A673 (cell line): ENCODE results near the gene BAIAP2L1. TPM values are rescaled to one million over a fixed set of nuclear protein-coding genes. Genes with fewer than 3 reads are reported as not detected.
A peak's percentile ranks its signal among the peaks of the same experiment; 100 is the strongest.

Experiments used
- BruUV-seq: library from RNA; stranded (reverse); fragments of 400-500 nt; replicated peaks from 2 replicates; lab custom pipeline; 2021; lab: Mats Ljungman, UMichigan
- CTCF ChIA-PET: fragments of 300-600 bp; sonication (Branson Sonifier 250); formaldehyde crosslinking; loops from one replicate; lab custom pipeline; 2022; ENCODE audit warnings: antibody characterized with exemption; lab: Charles Lee
- POLR2A ChIA-PET: fragments of 300-600 bp; sonication (Branson Sonifier 250); formaldehyde crosslinking; loops from one replicate; lab custom pipeline; 2022; ENCODE audit warnings: antibody characterized with exemption; ENCODE audit not compliant: low non-redundant PET; lab: Charles Lee
- DNase-seq: peaks from one replicate; pipeline ENCODE4 v3.0.0-alpha.2; 2015; ENCODE audit warnings: low spot score
- H3K27ac ChIP-seq: fragments of 200-600 bp; sonication (generic); 2 replicates; pipeline ENCODE4 v1.5.1; 2016; ENCODE audit warnings: mixed run types, low read depth, mild to moderate bottlenecking, mixed read lengths, antibody characterized with exemption, low read length; ENCODE audit not compliant: poor library complexity, severe bottlenecking
- H3K27me3 ChIP-seq: fragments of 200-600 bp; sonication (generic); replicated peaks from 2 replicates; pipeline ENCODE4 v1.6.1; 2017; ENCODE audit warnings: mixed run types, low read depth, mild to moderate bottlenecking, mixed read lengths, antibody characterized with exemption, low read length; ENCODE audit not compliant: insufficient read depth, poor library complexity
- H3K36me3 ChIP-seq: fragments of 200-600 bp; sonication (generic); 2 replicates; pipeline ENCODE4 v1.6.1; 2016; ENCODE audit warnings: mixed run types, mild to moderate bottlenecking, mixed read lengths, antibody characterized with exemption, low read length; ENCODE audit not compliant: insufficient read depth, poor library complexity, severe bottlenecking
- H3K4me1 ChIP-seq: fragments of 200-600 bp; sonication (generic); 2 replicates; pipeline ENCODE4 v1.6.1; 2017; ENCODE audit warnings: mixed run types, mild to moderate bottlenecking, mixed read lengths, antibody characterized with exemption, low read length; ENCODE audit not compliant: insufficient read depth, poor library complexity, severe bottlenecking
- H3K4me3 ChIP-seq: fragments of 200-600 bp; sonication (generic); 2 replicates; pipeline ENCODE4 v1.5.1; 2016; ENCODE audit warnings: low read depth, mixed run types, mild to moderate bottlenecking, mixed read lengths, low read length; ENCODE audit not compliant: poor library complexity, severe bottlenecking
- H3K9me3 ChIP-seq: fragments of 200-600 bp; sonication (generic); 2 replicates; pipeline ENCODE4 v1.6.1; 2016; ENCODE audit warnings: mixed run types, low read depth, mild to moderate bottlenecking, mixed read lengths, antibody characterized with exemption, low read length; ENCODE audit not compliant: poor library complexity, severe bottlenecking
- EZH2 ChIP-seq: fragments of 200-600 bp; sonication (generic); IDR thresholded peaks from 2 replicates; pipeline ENCODE4 v1.6.1; 2017; ENCODE audit warnings: borderline replicate concordance, low read depth, mild to moderate bottlenecking, mixed read lengths, antibody characterized with exemption, low read length; ENCODE audit not compliant: poor library complexity, severe bottlenecking
- intact Hi-C: fragments of 100-400 bp; cut with micrococcal nuclease; formaldehyde crosslinking; loops from one replicate; pipeline ENCODE4 v1.10.0; 2022; ENCODE audit not compliant: unreplicated experiment
- total RNA-seq: library from RNA; stranded (reverse); gene quantifications from 2 replicates; pipeline ENCODE4 v1.2.3, GENCODE V29; 2021
- TF ChIP-seq, protein P1 (sequence below): fragments of 300-800, 200-600 bp; sonication (generic); conservative IDR thresholded peaks from 2 replicates; pipeline ENCODE4 v1.5.1; 2017; ENCODE audit warnings: low read depth, mild to moderate bottlenecking, antibody characterized with exemption, low read length, moderate library complexity, mixed read lengths

BAIAP2L1 gene
- total RNA-seq, 1 experiment from 2014 or later = 0.77 TPM

DNA sequence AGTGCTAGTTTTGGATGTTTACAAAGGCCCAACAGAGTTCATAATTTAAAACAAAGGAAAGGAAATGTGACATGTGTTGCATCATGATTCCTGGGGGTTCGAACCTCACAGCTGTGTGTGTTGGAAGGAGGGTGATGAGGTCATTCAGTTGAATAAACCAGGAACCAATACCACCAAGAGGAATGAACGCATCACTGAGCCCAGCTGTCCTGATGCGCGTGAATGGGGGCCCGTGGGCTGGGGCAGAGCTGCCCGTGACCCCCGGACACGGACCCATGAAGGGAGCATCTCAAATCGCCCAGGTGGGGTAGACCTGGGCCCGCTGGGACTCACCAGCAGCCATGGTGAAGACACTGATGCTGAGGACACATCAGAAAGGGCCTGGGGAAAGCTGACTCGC is 86.4 kb downstream of the BAIAP2L1 start:
- POLR2A ChIA-PET = no interaction called here

DNA sequence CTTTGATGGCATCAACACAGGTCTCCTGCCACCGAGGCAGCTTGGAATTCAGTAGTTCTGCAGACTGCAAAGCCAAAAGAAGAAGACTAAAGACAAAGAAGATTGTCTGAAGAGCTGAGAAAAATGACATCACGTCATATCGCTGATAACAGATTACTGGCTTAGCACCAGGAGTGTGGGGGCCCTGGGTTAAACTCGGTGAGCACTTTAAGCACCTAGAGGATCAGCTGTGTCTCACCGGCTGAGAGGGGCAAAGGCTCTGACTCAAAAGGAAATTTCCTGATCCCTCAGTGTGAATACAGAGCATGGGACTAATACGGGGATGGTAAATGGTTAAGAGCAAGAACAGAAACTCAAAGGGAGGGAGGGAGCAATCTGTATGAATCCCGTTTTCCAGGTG is 88.7 kb downstream of the BAIAP2L1 start:
- CTCF ChIA-PET = no interaction called here
- Histone ChIP-seq H3K9me3 (no peaks in the 10 kb centered on the region), H3K4me3 (no peak overlapping the region), H3K4me1 (no peaks in the 10 kb centered on the region), H3K36me3 (no peaks in the 10 kb centered on the region), H3K27ac (no peak overlapping the region), H3K27me3 (no peaks in the 10 kb centered on the region)
- POLR2A ChIA-PET = no interaction called here
- BruUV-seq = no TSS peak
- intact Hi-C loops = no loop called here
- DNase-seq = no peak
- TF ChIP-seq EZH2 = no peak
- TF ChIP-seq, protein P1, sequence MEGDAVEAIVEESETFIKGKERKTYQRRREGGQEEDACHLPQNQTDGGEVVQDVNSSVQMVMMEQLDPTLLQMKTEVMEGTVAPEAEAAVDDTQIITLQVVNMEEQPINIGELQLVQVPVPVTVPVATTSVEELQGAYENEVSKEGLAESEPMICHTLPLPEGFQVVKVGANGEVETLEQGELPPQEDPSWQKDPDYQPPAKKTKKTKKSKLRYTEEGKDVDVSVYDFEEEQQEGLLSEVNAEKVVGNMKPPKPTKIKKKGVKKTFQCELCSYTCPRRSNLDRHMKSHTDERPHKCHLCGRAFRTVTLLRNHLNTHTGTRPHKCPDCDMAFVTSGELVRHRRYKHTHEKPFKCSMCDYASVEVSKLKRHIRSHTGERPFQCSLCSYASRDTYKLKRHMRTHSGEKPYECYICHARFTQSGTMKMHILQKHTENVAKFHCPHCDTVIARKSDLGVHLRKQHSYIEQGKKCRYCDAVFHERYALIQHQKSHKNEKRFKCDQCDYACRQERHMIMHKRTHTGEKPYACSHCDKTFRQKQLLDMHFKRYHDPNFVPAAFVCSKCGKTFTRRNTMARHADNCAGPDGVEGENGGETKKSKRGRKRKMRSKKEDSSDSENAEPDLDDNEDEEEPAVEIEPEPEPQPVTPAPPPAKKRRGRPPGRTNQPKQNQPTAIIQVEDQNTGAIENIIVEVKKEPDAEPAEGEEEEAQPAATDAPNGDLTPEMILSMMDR = no peak

More for the DNA sequence above, 86.4 kb downstream of the BAIAP2L1 start:
- Histone ChIP-seq H3K4me3 (no peak overlapping the region), H3K36me3 (no peaks in the 10 kb centered on the region), H3K27me3 (no peaks in the 10 kb centered on the region), H3K9me3 (no peaks in the 10 kb centered on the region), H3K4me1 (no peaks in the 10 kb centered on the region), H3K27ac (no peak overlapping the region)
- no peak for TF ChIP-seq EZH2
- TF ChIP-seq, protein P1 = no peak
- BruUV-seq = no TSS peak
- intact Hi-C loops = no loop called here
- peak; percentile 9 for DNase-seq
- CTCF ChIA-PET = no interaction called here

DNA sequence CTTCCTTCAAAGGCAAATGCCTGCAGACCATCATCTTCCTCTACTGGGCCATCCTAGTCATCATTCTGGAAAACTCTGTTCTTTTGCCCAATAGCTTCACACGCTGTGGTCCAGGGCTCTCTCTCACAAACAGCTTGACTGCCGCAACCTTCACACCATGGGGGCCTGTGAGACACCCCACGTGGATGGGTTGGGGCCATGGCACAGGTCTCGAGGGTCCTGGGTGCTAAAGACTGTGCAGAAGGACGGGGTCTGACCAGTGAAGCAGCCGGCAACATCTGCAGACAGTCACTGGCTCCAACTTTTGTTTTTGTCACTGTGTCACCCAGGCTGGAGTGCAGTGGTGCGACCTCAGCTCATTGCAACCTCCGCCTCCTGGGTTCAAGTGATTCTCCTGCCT is 91.3 kb downstream of the BAIAP2L1 start:
- ChIA-PET POLR2A (no interaction called here), CTCF (no interaction called here)
- no peak for DNase-seq
- intact Hi-C loops = no loop called here
- no peaks in the 10 kb centered on the region for H3K9me3 ChIP-seq
- no peak for TF ChIP-seq EZH2
- TF ChIP-seq, protein P1 = no peak
- no peak overlapping the region for H3K4me3 ChIP-seq
- no peaks in the 10 kb centered on the region for H3K27me3 ChIP-seq
- no peaks in the 10 kb centered on the region for H3K36me3 ChIP-seq
- H3K4me1 ChIP-seq = no peaks in the 10 kb centered on the region
- no peak overlapping the region for H3K27ac ChIP-seq
- no TSS peak for BruUV-seq
